ENCODE data around the gene PINK1. TPM values are rescaled to one million over a fixed set of nuclear protein-coding genes. Genes with fewer than 3 reads are reported as not detected.

Gene PINK1
- total and polyA plus RNA-seq, 2 of the 13 experiments (the other 11 are each of a cell fraction or from before 2014, with no cell fraction given), result 15.3 to 16.1 TPM

DNA sequence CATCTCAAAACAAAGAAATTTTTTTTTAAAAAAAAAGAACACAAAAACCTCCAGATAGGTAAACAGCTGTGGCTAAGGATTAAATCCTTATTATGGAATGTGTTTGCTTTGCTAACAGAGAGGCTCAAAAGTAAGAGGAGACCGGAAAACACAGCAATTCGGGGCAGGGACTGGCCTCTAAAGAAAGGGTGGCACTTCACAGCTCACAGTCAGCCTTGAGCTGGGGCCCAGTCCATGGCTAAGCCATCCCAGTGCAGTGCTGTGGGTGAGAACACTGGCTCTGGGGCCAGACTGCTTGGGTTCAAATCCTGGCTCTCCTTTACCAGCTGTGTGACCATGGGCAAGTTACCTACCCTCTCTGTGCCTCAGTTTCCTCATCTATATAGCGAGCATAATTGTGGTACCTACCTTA lies 56.4 kb downstream of the PINK1 start (continued):
- TF ChIP-seq, protein P1, sequence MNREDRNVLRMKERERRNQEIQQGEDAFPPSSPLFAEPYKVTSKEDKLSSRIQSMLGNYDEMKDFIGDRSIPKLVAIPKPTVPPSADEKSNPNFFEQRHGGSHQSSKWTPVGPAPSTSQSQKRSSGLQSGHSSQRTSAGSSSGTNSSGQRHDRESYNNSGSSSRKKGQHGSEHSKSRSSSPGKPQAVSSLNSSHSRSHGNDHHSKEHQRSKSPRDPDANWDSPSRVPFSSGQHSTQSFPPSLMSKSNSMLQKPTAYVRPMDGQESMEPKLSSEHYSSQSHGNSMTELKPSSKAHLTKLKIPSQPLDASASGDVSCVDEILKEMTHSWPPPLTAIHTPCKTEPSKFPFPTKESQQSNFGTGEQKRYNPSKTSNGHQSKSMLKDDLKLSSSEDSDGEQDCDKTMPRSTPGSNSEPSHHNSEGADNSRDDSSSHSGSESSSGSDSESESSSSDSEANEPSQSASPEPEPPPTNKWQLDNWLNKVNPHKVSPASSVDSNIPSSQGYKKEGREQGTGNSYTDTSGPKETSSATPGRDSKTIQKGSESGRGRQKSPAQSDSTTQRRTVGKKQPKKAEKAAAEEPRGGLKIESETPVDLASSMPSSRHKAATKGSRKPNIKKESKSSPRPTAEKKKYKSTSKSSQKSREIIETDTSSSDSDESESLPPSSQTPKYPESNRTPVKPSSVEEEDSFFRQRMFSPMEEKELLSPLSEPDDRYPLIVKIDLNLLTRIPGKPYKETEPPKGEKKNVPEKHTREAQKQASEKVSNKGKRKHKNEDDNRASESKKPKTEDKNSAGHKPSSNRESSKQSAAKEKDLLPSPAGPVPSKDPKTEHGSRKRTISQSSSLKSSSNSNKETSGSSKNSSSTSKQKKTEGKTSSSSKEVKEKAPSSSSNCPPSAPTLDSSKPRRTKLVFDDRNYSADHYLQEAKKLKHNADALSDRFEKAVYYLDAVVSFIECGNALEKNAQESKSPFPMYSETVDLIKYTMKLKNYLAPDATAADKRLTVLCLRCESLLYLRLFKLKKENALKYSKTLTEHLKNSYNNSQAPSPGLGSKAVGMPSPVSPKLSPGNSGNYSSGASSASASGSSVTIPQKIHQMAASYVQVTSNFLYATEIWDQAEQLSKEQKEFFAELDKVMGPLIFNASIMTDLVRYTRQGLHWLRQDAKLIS (CRISPR knock-in tag; IDR thresholded peaks at IDR 0.05), result no peak
- TF ChIP-seq, protein P2, sequence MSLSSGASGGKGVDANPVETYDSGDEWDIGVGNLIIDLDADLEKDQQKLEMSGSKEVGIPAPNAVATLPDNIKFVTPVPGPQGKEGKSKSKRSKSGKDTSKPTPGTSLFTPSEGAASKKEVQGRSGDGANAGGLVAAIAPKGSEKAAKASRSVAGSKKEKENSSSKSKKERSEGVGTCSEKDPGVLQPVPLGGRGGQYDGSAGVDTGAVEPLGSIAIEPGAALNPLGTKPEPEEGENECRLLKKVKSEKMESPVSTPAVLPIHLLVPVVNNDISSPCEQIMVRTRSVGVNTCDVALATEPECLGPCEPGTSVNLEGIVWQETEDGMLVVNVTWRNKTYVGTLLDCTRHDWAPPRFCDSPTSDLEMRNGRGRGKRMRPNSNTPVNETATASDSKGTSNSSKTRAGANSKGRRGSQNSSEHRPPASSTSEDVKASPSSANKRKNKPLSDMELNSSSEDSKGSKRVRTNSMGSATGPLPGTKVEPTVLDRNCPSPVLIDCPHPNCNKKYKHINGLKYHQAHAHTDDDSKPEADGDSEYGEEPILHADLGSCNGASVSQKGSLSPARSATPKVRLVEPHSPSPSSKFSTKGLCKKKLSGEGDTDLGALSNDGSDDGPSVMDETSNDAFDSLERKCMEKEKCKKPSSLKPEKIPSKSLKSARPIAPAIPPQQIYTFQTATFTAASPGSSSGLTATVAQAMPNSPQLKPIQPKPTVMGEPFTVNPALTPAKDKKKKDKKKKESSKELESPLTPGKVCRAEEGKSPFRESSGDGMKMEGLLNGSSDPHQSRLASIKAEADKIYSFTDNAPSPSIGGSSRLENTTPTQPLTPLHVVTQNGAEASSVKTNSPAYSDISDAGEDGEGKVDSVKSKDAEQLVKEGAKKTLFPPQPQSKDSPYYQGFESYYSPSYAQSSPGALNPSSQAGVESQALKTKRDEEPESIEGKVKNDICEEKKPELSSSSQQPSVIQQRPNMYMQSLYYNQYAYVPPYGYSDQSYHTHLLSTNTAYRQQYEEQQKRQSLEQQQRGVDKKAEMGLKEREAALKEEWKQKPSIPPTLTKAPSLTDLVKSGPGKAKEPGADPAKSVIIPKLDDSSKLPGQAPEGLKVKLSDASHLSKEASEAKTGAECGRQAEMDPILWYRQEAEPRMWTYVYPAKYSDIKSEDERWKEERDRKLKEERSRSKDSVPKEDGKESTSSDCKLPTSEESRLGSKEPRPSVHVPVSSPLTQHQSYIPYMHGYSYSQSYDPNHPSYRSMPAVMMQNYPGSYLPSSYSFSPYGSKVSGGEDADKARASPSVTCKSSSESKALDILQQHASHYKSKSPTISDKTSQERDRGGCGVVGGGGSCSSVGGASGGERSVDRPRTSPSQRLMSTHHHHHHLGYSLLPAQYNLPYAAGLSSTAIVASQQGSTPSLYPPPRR (CRISPR knock-in tag; IDR thresholded peaks at IDR 0.05; ENCODE audit: borderline replicate concordance), result peak; percentile 14; the same call in 1 of the 2 replicates
- peak; percentile 82 for TF ChIP-seq ZMYM3 (CRISPR knock-in tag; IDR thresholded peaks at IDR 0.05)
- no peak for TF ChIP-seq SOX13 (IDR thresholded peaks at IDR 0.05)
- TF ChIP-seq SOX13 (CRISPR knock-in tag; conservative IDR thresholded peaks at IDR 0.05 in 1 of 2, IDR thresholded peaks at IDR 0.05 in 1 of 2), result peak in 1 of 2 experiments; percentile 80; a peak in 2 of 4 replicates
- TF ChIP-seq ARHGAP35 (CRISPR knock-in tag; IDR thresholded peaks at IDR 0.05; ENCODE audit: borderline replicate concordance), result no peak
- TF ChIP-seq, protein P3, sequence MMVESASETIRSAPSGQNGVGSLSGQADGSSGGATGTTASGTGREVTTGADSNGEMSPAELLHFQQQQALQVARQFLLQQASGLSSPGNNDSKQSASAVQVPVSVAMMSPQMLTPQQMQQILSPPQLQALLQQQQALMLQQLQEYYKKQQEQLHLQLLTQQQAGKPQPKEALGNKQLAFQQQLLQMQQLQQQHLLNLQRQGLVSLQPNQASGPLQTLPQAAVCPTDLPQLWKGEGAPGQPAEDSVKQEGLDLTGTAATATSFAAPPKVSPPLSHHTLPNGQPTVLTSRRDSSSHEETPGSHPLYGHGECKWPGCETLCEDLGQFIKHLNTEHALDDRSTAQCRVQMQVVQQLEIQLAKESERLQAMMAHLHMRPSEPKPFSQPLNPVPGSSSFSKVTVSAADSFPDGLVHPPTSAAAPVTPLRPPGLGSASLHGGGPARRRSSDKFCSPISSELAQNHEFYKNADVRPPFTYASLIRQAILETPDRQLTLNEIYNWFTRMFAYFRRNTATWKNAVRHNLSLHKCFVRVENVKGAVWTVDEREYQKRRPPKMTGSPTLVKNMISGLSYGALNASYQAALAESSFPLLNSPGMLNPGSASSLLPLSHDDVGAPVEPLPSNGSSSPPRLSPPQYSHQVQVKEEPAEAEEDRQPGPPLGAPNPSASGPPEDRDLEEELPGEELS (CRISPR knock-in tag; IDR thresholded peaks at IDR 0.05), result peak; percentile 68; the same call in 1 of the 2 replicates
- TF ChIP-seq KDM1A (CRISPR knock-in tag; IDR thresholded peaks at IDR 0.05), result peak; percentile 67; the same call in 1 of the 2 replicates
- peak; percentile 43; the same call in 1 of the 2 replicates for TF ChIP-seq FOXA3 (CRISPR knock-in tag; IDR thresholded peaks at IDR 0.05)
- TF ChIP-seq CCAR2 (optimal IDR thresholded peaks at IDR 0.05; ENCODE audit: low read depth, low read length), result no peak

Data from HepG2 (cell line).